ENCODE results near the gene WIPF3.
"Not testable (repeated sequence)": the region's sequence is repeated elsewhere in the genome, so short reads cannot be mapped to it uniquely, and the experiment has no call there.

The WIPF3 gene

GRCh38 chr7:29946428-29947186, 140.3 kb downstream of the WIPF3 start:
- in situ Hi-C loops (cut with MboI; ENCODE audit: low sequenced_read_pairs): no loop called here

- in situ Hi-C loops (cut with MboI; ENCODE audit: low sequenced_read_pairs): no loop called here
Measured at GRCh38 chr7:29948587-29948986, 142.3 kb downstream of the WIPF3 start.

GRCh38 chr7:29950480-29950879, 144.2 kb downstream of the WIPF3 start:
- in situ Hi-C loops (cut with MboI; ENCODE audit: low sequenced_read_pairs): no loop called here

GRCh38 chr7:29951206-29951605, 144.9 kb downstream of the WIPF3 start:
- in situ Hi-C loops (cut with MboI; ENCODE audit: low sequenced_read_pairs): no loop called here

- in situ Hi-C loops (cut with MboI; ENCODE audit: low sequenced_read_pairs): no loop called here
Measured at GRCh38 chr7:29953726-29954347, 147.5 kb downstream of the WIPF3 start.

- in situ Hi-C loops (cut with MboI; ENCODE audit: low sequenced_read_pairs): no loop called here
Measured at GRCh38 chr7:29955075-29955792, 148.9 kb downstream of the WIPF3 start.

- in situ Hi-C loops (cut with MboI; ENCODE audit: low sequenced_read_pairs): no loop called here
Measured at GRCh38 chr7:29955799-29956486, 149.6 kb downstream of the WIPF3 start.

GRCh38 chr7:29956487-29956836, 150.2 kb downstream of the WIPF3 start:
- in situ Hi-C loops (cut with MboI; ENCODE audit: low sequenced_read_pairs): no loop called here

GRCh38 chr7:29957521-29958310, 151.4 kb downstream of the WIPF3 start:
- in situ Hi-C loops (cut with MboI; ENCODE audit: low sequenced_read_pairs): no loop called here

GRCh38 chr7:29958667-29959358, 152.5 kb downstream of the WIPF3 start:
- in situ Hi-C loops (cut with MboI; ENCODE audit: low sequenced_read_pairs): no loop called here

GRCh38 chr7:29961611-29962010, 155.3 kb downstream of the WIPF3 start:
- in situ Hi-C loops (cut with MboI; ENCODE audit: low sequenced_read_pairs): not testable (repeated sequence)

- in situ Hi-C loops (cut with MboI; ENCODE audit: low sequenced_read_pairs): no loop called here
Measured at GRCh38 chr7:29962035-29962434, 155.7 kb downstream of the WIPF3 start.

GRCh38 chr7:29965030-29965429, 158.7 kb downstream of the WIPF3 start:
- in situ Hi-C loops (cut with MboI; ENCODE audit: low sequenced_read_pairs): no loop called here
